Upper lobe of left lung (tissue), 6 donors: ENCODE results near the gene CEACAM7. TPM values are rescaled to one million over a fixed set of nuclear protein-coding genes. Genes with fewer than 3 reads are reported as not detected.

ENCODE experiments used
- ATAC-seq, 2 donors: fragments of 200-7000 bp; cut with Tn5 transposase; one replicate each; pipeline ENCODE4 v1.9.1; 2022; ENCODE audit warnings: mild to moderate bottlenecking in 2 of 2, moderate library complexity in 2 of 2; ENCODE audit not compliant: low FRiP score in 2 of 2
- DNase-seq, 2 donors: peaks; one replicate each; pipeline ENCODE4 v3.0.0-alpha.2; 2019 to 2020
- H3K27ac ChIP-seq, 4 donors: fragments of 200-600 bp; sonication (generic); one replicate each; pipeline ENCODE4 v1.5.1; 2016 to 2019
- H3K27me3 ChIP-seq, 4 donors: fragments of 200-600 bp; sonication (generic); one replicate each; pipeline ENCODE4 v1.5.1; 2017 to 2019
- H3K36me3 ChIP-seq, 4 donors: fragments of 200-600 bp; sonication (generic); one replicate each; pipeline ENCODE4 v1.5.1; 2016 to 2019
- H3K4me1 ChIP-seq, 4 donors: fragments of 200-600 bp; sonication (generic); one replicate each; pipeline ENCODE4 v1.5.1; 2018 to 2019
- H3K4me3 ChIP-seq, 4 donors: fragments of 200-600 bp; sonication (generic); one replicate each; pipeline ENCODE4 v1.5.1; 2017 to 2019; ENCODE audit warnings: mild to moderate bottlenecking in 2 of 4, moderate library complexity in 1 of 4
- H3K9me3 ChIP-seq, 4 donors: fragments of 200-600 bp; sonication (generic); one replicate each; pipeline ENCODE4 v1.5.1; 2018 to 2019
- CTCF ChIP-seq, 6 experiments: fragments of 450-650 bp in 4 of 6; fragments of 200-600 bp in 2 of 6; sonication (generic) in 2 of 6; IDR thresholded peaks; one replicate each; pipeline ENCODE4 v1.5.1; 2016 to 2019; ENCODE audit warnings: antibody characterized with exemption in 6 of 6
- EP300 ChIP-seq, 4 donors: sonication (generic); formaldehyde crosslinking; IDR thresholded peaks; one replicate each; pipeline ENCODE4 v1.5.1; 2017; ENCODE audit warnings: antibody characterized with exemption in 4 of 4, control low read depth in 2 of 4
- POLR2A ChIP-seq, 4 donors: fragments of 450-650 bp; IDR thresholded peaks; one replicate each; pipeline ENCODE4 v1.5.1; 2016 to 2017; ENCODE audit warnings: antibody characterized with exemption in 4 of 4, mild to moderate bottlenecking in 2 of 4
- POLR2AphosphoS5 ChIP-seq, 2 donors: sonication (generic); formaldehyde crosslinking; IDR thresholded peaks; one replicate each; pipeline ENCODE4 v1.5.1; 2017; ENCODE audit warnings: antibody characterized with exemption in 2 of 2
- WGBS, 2 donors: methylation state at CpG; one replicate each; pipeline ENCODE4 v1.1.5; 2017 to 2018; 5-methylcytosine and 5-hydroxymethylcytosine counted together
- total RNA-seq, 6 donors: library from RNA; depleted of rRNA in 4 of 6; stranded (reverse); fragments of >200 nt in 4 of 6; gene quantifications; one replicate each; pipeline versions ENCODE4 v1.1.0 to v1.2.1, GENCODE V29; 2016 to 2021
- donor health status: DM: no; HTN: no; CAD: no; lungs with moderate emphysema.
- donor health status: DM: no; HTN: yes; CAD: no; lungs with severe emphysema.

CEACAM7 gene
- total RNA-seq, 6 donors from 2014 or later: 0.23 to 0.30 (median 0.27) TPM; not detected in 3

GRCh38 chr19:41694196-41694595 is 6.1 kb upstream of the CEACAM7 start:
- H3K27me3 ChIP-seq: no peaks in the 10 kb centered on the region

GRCh38 chr19:41691268-41691970 is 3.3 kb upstream of the CEACAM7 start:
- Histone ChIP-seq H3K27me3 (no peaks in the 10 kb centered on the region), H3K36me3 (no peaks in the 10 kb centered on the region), H3K4me3 (no peak overlapping the region), H3K4me1 (no peaks in the 10 kb centered on the region), H3K9me3 (no peaks in the 10 kb centered on the region), H3K27ac (no peak overlapping the region)
- 34 to 37% methylated on average over 20 of the region's 20 CpGs for whole genome bisulfite sequencing, 2 donors
- TF ChIP-seq CTCF (IDR thresholded peaks at IDR 0.05): peak; percentile 25 to 61 (median 50)
- no peak for TF ChIP-seq POLR2AphosphoS5 (IDR thresholded peaks at IDR 0.05)
- ATAC-seq (no peak), DNase-seq (peak in 1 of 2 donors; percentile 63)

More at GRCh38 chr19:41694196-41694595, 6.1 kb upstream of the CEACAM7 start:
- Histone ChIP-seq H3K4me1 (peaks cover 0 to 4% (median 2%) of the 10 kb centered on the region in 4 donors), H3K4me3 (no peak overlapping the region), H3K36me3 (no peaks in the 10 kb centered on the region), H3K27ac (no peak overlapping the region), H3K9me3 (no peaks in the 10 kb centered on the region)
- no peak for DNase-seq
- TF ChIP-seq EP300 (IDR thresholded peaks at IDR 0.05) (no peak), CTCF (IDR thresholded peaks at IDR 0.05) (no peak), POLR2AphosphoS5 (IDR thresholded peaks at IDR 0.05) (no peak), POLR2A (IDR thresholded peaks at IDR 0.05) (no peak)
- ATAC-seq: no peak
- 73 to 75% methylated on average over 1 of the region's 1 CpG for WGBS, 2 donors

GRCh38 chr19:41690801-41691065 is 2.7 kb upstream of the CEACAM7 start:
- Histone ChIP-seq H3K36me3 (no peaks in the 10 kb centered on the region), H3K4me3 (no peak overlapping the region), H3K4me1 (no peaks in the 10 kb centered on the region), H3K27ac (no peak overlapping the region), H3K27me3 (no peaks in the 10 kb centered on the region), H3K9me3 (no peaks in the 10 kb centered on the region)
- ATAC-seq (no peak), DNase-seq (no peak)
- TF ChIP-seq EP300 (IDR thresholded peaks at IDR 0.05) (no peak), POLR2A (IDR thresholded peaks at IDR 0.05) (no peak), CTCF (IDR thresholded peaks at IDR 0.05) (no peak), POLR2AphosphoS5 (IDR thresholded peaks at IDR 0.05) (no peak)
- 64 to 80% methylated on average over 1 to 3 of the region's 3 CpGs for WGBS, 2 donors

GRCh38 chr19:41689993-41690800 is 2.1 kb upstream of the CEACAM7 start:
- 62 to 86% methylated on average over 2 to 4 of the region's 4 CpGs for WGBS, 2 donors
- no peaks in the 10 kb centered on the region for H3K9me3 ChIP-seq
- ATAC-seq: no peak
- no peaks in the 10 kb centered on the region for H3K27me3 ChIP-seq
- H3K36me3 ChIP-seq: no peaks in the 10 kb centered on the region
- TF ChIP-seq EP300 (IDR thresholded peaks at IDR 0.05): no peak
- TF ChIP-seq POLR2AphosphoS5 (IDR thresholded peaks at IDR 0.05): no peak
- no peak for TF ChIP-seq CTCF (IDR thresholded peaks at IDR 0.05)
- no peak for TF ChIP-seq POLR2A (IDR thresholded peaks at IDR 0.05)
- no peaks in the 10 kb centered on the region for H3K4me1 ChIP-seq
- H3K27ac ChIP-seq: no peak overlapping the region
- no peak overlapping the region for H3K4me3 ChIP-seq
- DNase-seq: no peak
